Testis (tissue), 2 donors: Measurements from ENCODE around the gene NFATC2.

Experiments used
- CTCF ChIP-seq, 3 experiments: fragments of 450-650 bp in 2 of 3; fragments of 200-600 bp in 1 of 3; sonication (generic) in 1 of 3; IDR thresholded peaks; one replicate each; pipeline ENCODE4 v1.5.1; 2016 to 2019; ENCODE audit warnings: antibody characterized with exemption in 3 of 3, mild to moderate bottlenecking in 2 of 3, moderate library complexity in 1 of 3
- POLR2A ChIP-seq: fragments of 450-650 bp; IDR thresholded peaks from one replicate; pipeline ENCODE4 v1.6.1; 2017; ENCODE audit warnings: antibody characterized with exemption, mild to moderate bottlenecking, moderate library complexity

- no peak for TF ChIP-seq CTCF (IDR thresholded peaks at IDR 0.05)
- no peak for TF ChIP-seq POLR2A
Observed at GRCh38 chr20:51451484-51451883, 91.0 kb downstream of the NFATC2 start.
